Bladder microvascular endothelial cell (primary cell): ENCODE results near the gene IGSF6. TPM values are rescaled to one million over a fixed set of nuclear protein-coding genes. Genes with fewer than 3 reads are reported as not detected.

Experiments used
- total RNA-seq: library from RNA; depleted of rRNA; stranded (reverse); fragments of >200 nt; gene quantifications from 2 replicates; pipeline ENCODE4 v1.2.3, GENCODE V29; 2014

The IGSF6 gene
- total RNA-seq: not detected in 2 replicates

GRCh38 chr16:21652453-21652852 lies at the start of gene IGSF6:
Gene IGSF6, minus strand, starts transcription at chr16:21652608. Its CDS starts 10 bp downstream, at chr16:21652598.

GRCh38 chr16:21663889-21664647 lies 11.7 kb upstream of the IGSF6 start, which contains the start of gene OTOA:
Gene OTOA, plus strand, starts transcription at chr16:21663968. Its CDS starts 14,547 bp downstream, at chr16:21678515.

GRCh38 chr16:21599122-21600030 lies 53.0 kb downstream of the IGSF6 start, which contains the start of gene METTL9:
Gene METTL9, plus strand, starts transcription at chr16:21599577. Its CDS starts 157 bp downstream, at chr16:21599734.

Other genes with a start within 250 kb of the IGSF6 start
- 150 and 151 TPM in 2 replicates for gene METTL9, start 53.0 kb downstream of the IGSF6 start, total RNA-seq
- under 0.01 and 0.06 TPM in 2 replicates for gene OTOA, start 11.4 kb upstream of the IGSF6 start, total RNA-seq
- gene NPIPB4, start 205.1 kb upstream of the IGSF6 start, total RNA-seq: 16.8 and 80.6 TPM in 2 replicates